ENCODE measurements around the gene RASGRP3. TPM values are rescaled to one million over a fixed set of nuclear protein-coding genes. Genes with fewer than 3 reads are reported as not detected.

RASGRP3 gene
- total RNA-seq, 1 donor from 2014 or later = 0.58 TPM

GRCh38 chr2:33485051-33485450 is 8.6 kb downstream of the RASGRP3 start:
- TF ChIP-seq, protein P1, sequence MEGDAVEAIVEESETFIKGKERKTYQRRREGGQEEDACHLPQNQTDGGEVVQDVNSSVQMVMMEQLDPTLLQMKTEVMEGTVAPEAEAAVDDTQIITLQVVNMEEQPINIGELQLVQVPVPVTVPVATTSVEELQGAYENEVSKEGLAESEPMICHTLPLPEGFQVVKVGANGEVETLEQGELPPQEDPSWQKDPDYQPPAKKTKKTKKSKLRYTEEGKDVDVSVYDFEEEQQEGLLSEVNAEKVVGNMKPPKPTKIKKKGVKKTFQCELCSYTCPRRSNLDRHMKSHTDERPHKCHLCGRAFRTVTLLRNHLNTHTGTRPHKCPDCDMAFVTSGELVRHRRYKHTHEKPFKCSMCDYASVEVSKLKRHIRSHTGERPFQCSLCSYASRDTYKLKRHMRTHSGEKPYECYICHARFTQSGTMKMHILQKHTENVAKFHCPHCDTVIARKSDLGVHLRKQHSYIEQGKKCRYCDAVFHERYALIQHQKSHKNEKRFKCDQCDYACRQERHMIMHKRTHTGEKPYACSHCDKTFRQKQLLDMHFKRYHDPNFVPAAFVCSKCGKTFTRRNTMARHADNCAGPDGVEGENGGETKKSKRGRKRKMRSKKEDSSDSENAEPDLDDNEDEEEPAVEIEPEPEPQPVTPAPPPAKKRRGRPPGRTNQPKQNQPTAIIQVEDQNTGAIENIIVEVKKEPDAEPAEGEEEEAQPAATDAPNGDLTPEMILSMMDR (IDR thresholded peaks at IDR 0.05; ENCODE audit: unreplicated experiment) = no peak
- Mint-ChIP-seq H3K27me3 (ENCODE audit: low read depth) (peaks cover 1% of the 10 kb centered on the region), H3K27ac (no peak overlapping the region)

DNA sequence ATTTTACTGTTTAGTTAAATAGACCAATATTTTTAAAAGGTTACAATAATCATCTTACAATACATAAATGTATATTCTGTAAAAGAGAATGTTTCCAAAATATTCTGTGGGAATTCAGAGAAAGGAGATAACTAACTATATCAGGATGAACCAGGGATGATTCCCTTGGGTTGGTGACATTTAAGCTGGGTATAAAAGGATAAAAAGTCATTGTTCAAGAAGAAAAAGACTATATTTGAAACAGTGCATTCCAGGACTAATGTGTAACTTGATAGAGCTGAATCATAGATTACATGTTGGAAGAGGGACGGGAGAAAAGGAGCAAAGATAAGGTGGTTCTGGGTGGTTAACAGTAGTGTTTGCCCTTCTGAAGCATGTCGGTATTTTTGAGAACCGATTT is 10.1 kb downstream of the RASGRP3 start:
- TF ChIP-seq, protein P1 (IDR thresholded peaks at IDR 0.05; ENCODE audit: unreplicated experiment) = no peak
- H3K27me3 Mint-ChIP-seq (ENCODE audit: low read depth) = peaks cover 3% of the 10 kb centered on the region
- H3K4me3 Mint-ChIP-seq = no peak overlapping the region
- peaks cover 14% of the 10 kb centered on the region for H3K4me1 Mint-ChIP-seq
- H3K9me3 Mint-ChIP-seq = peaks cover 12% of the 10 kb centered on the region
- DNase-seq (ENCODE audit: low spot score in 2 of 2, unreplicated experiment in 2 of 2) = no peak
- peaks cover 3% of the 10 kb centered on the region for H3K36me3 Mint-ChIP-seq
- H3K27ac Mint-ChIP-seq = no peak overlapping the region

More at GRCh38 chr2:33485051-33485450, 8.6 kb downstream of the RASGRP3 start:
- Mint-ChIP-seq H3K4me1 (peaks cover 14% of the 10 kb centered on the region), H3K4me3 (no peak overlapping the region), H3K36me3 (peaks cover 3% of the 10 kb centered on the region), H3K9me3 (peaks cover 12% of the 10 kb centered on the region)
- DNase-seq (ENCODE audit: low spot score in 2 of 2, unreplicated experiment in 2 of 2) = no peak

GRCh38 chr2:33488178-33488690 is 11.8 kb downstream of the RASGRP3 start:
- TF ChIP-seq, protein P1 (IDR thresholded peaks at IDR 0.05; ENCODE audit: unreplicated experiment) = no peak

DNA sequence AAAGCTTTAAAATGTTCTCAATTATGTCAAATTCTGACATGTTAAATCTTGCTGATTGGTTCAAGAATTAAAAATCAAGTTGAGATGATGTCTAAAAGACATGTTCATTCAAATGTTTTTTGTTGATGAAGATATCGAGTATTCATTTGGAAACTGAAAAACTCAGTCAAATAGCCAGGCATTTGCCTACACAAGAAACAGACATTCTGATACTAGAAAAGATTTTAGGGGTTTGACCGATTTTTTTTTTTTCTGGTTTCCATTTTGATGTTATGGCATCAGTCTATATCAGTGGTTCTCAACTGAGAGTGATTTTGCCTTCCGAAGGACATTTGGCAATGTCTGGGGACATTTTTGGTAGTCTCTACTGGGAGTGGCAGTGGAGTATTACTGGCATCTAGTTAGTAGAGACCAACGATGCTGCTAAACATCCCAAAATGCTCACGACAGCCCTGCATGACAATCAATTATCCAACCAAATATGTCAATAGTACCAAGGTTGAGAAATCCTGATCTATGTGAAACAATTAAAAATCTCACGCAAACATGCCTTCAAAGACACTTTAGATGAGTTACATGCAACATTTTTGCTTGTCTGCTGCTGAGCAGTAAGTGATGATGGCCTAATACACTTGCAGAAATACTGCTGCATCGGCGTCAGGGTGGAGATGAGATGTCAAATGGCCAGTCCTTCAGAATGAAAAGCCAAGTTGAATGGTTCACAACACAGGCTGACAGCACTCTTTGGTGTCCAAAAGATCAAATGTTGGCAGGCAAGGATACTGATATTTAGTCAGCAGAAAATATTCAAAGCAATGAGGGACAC is 12.5 kb downstream of the RASGRP3 start:
- peaks cover 12% of the 10 kb centered on the region for H3K9me3 Mint-ChIP-seq
- H3K27me3 Mint-ChIP-seq (ENCODE audit: low read depth) = peaks cover 12% of the 10 kb centered on the region
- TF ChIP-seq, protein P1 (IDR thresholded peaks at IDR 0.05; ENCODE audit: unreplicated experiment) = no peak
- DNase-seq (ENCODE audit: low spot score in 2 of 2, unreplicated experiment in 2 of 2) = no peak
- H3K4me1 Mint-ChIP-seq = peaks cover 9% of the 10 kb centered on the region
- peaks cover 3% of the 10 kb centered on the region for H3K36me3 Mint-ChIP-seq
- no peak overlapping the region for H3K27ac Mint-ChIP-seq
- H3K4me3 Mint-ChIP-seq = no peak overlapping the region

More at GRCh38 chr2:33488178-33488690, 11.8 kb downstream of the RASGRP3 start:
- H3K27ac Mint-ChIP-seq = no peak overlapping the region
- H3K4me1 Mint-ChIP-seq = peaks cover 14% of the 10 kb centered on the region
- H3K4me3 Mint-ChIP-seq = no peak overlapping the region
- H3K9me3 Mint-ChIP-seq = peaks cover 12% of the 10 kb centered on the region
- peaks cover 9% of the 10 kb centered on the region for H3K27me3 Mint-ChIP-seq (ENCODE audit: low read depth)
- peaks cover 3% of the 10 kb centered on the region for H3K36me3 Mint-ChIP-seq
- no peak for DNase-seq (ENCODE audit: low spot score in 2 of 2, unreplicated experiment in 2 of 2)

- H3K9me3 Mint-ChIP-seq = peaks cover 12% of the 10 kb centered on the region
- peaks cover 13% of the 10 kb centered on the region for H3K27me3 Mint-ChIP-seq (ENCODE audit: low read depth)
- no peak overlapping the region for H3K27ac Mint-ChIP-seq
- H3K4me1 Mint-ChIP-seq = no peaks in the 10 kb centered on the region
- DNase-seq (ENCODE audit: low spot score in 2 of 2, unreplicated experiment in 2 of 2) = no peak
- peaks cover 3% of the 10 kb centered on the region for H3K36me3 Mint-ChIP-seq
- TF ChIP-seq, protein P1 (IDR thresholded peaks at IDR 0.05; ENCODE audit: unreplicated experiment) = no peak
- no peak overlapping the region for H3K4me3 Mint-ChIP-seq
These were observed 13.5 kb downstream of the RASGRP3 start for GRCh38 chr2:33489835-33490431.
